AG10803 (cell line): ENCODE measurements around the gene AKAP8L.

Experiments
- DNase-seq: peaks from one replicate; pipeline ENCODE4 v3.0.0; 2010; ENCODE audit warnings: low read depth
- H3K4me3 ChIP-seq: 2 replicates; pipeline ENCODE4 v1.5.1; 2011; ENCODE audit warnings: mild to moderate bottlenecking, low read length, control low read depth
- TF ChIP-seq, protein P1 (sequence below): conservative IDR thresholded peaks from 2 replicates; pipeline ENCODE4 v1.5.1; 2011; ENCODE audit warnings: mild to moderate bottlenecking, low read length, control low read depth, inconsistent platforms

AKAP8L gene, protein sequence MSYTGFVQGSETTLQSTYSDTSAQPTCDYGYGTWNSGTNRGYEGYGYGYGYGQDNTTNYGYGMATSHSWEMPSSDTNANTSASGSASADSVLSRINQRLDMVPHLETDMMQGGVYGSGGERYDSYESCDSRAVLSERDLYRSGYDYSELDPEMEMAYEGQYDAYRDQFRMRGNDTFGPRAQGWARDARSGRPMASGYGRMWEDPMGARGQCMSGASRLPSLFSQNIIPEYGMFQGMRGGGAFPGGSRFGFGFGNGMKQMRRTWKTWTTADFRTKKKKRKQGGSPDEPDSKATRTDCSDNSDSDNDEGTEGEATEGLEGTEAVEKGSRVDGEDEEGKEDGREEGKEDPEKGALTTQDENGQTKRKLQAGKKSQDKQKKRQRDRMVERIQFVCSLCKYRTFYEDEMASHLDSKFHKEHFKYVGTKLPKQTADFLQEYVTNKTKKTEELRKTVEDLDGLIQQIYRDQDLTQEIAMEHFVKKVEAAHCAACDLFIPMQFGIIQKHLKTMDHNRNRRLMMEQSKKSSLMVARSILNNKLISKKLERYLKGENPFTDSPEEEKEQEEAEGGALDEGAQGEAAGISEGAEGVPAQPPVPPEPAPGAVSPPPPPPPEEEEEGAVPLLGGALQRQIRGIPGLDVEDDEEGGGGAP

DNA sequence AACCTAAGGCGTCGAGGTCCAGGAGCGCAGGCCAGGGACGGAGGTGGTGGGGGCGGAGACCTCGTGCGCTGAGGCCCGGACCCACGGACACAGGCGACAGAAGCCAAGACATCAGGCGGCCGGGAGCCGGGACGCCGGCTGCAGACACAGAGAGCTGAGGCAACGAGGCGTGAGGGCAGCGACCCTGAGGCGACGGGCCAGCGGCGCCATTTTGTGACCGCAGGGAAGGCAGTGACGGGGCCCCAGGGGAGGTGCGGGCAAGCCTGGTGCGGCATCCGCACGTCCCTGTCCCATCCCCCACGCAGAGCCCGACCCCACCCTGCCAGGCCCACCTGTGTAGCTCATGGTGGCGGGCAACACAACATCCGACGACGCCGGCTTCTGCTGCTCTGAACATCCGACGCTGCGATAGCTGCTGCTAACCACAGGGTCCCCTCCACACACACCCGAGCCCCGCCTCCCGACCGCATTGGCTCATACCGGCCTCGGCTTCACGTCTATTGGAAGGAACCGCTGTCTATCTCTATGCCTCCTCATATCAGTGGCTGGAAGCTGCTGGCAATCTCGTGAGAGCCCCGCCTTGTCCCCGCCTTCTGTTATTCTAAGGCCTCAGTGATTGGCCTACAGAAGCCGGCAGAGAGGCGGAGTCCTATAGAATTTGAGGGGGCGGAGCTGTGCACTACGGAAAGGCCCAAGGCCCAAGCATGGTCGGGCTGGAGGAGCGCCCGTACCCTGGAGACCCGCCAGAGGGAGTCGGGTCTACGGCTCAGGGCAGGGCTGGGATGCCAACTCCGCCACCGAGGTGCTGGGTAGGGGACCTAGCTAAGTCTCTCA lies at the start of gene AKAP8L:
Gene AKAP8L (minus strand): TSS at position 410 of the 834 bp plus-strand sequence. CDS start 65 bp downstream, at position 345.
- peak within 1 kb of the TSS; percentile 98 for H3K4me3 ChIP-seq
- TF ChIP-seq, protein P1, sequence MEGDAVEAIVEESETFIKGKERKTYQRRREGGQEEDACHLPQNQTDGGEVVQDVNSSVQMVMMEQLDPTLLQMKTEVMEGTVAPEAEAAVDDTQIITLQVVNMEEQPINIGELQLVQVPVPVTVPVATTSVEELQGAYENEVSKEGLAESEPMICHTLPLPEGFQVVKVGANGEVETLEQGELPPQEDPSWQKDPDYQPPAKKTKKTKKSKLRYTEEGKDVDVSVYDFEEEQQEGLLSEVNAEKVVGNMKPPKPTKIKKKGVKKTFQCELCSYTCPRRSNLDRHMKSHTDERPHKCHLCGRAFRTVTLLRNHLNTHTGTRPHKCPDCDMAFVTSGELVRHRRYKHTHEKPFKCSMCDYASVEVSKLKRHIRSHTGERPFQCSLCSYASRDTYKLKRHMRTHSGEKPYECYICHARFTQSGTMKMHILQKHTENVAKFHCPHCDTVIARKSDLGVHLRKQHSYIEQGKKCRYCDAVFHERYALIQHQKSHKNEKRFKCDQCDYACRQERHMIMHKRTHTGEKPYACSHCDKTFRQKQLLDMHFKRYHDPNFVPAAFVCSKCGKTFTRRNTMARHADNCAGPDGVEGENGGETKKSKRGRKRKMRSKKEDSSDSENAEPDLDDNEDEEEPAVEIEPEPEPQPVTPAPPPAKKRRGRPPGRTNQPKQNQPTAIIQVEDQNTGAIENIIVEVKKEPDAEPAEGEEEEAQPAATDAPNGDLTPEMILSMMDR, result peak; percentile 40
- peak; percentile 100 for DNase-seq

DNA sequence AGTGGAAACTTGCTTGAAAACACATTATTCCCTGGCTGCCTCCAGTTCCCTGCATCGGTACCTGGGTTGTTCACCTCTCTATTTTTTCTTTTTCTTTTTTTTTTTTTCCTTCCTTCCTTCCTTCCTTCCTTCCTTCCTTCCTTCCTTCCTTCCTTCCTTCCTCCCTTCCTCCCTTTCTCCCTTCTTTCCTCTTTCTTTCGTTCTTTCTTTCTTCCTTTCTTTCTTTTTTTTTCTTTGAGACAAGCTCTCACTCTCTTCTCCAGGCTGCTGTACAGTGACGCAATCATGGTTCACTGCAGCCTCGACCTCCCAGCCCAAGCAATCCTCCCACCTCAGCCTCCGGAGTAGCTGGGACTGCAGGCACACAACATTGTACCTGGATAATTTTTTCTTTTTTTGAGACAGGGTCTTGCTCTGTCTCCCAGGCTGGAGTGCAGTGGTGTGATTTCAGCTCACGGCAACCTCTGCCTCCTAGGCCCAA lies 49.0 kb upstream of the AKAP8L start:
- H3K4me3 ChIP-seq, result no peak overlapping the region
- TF ChIP-seq, protein P1, result no peak
- DNase-seq, result no peak

DNA sequence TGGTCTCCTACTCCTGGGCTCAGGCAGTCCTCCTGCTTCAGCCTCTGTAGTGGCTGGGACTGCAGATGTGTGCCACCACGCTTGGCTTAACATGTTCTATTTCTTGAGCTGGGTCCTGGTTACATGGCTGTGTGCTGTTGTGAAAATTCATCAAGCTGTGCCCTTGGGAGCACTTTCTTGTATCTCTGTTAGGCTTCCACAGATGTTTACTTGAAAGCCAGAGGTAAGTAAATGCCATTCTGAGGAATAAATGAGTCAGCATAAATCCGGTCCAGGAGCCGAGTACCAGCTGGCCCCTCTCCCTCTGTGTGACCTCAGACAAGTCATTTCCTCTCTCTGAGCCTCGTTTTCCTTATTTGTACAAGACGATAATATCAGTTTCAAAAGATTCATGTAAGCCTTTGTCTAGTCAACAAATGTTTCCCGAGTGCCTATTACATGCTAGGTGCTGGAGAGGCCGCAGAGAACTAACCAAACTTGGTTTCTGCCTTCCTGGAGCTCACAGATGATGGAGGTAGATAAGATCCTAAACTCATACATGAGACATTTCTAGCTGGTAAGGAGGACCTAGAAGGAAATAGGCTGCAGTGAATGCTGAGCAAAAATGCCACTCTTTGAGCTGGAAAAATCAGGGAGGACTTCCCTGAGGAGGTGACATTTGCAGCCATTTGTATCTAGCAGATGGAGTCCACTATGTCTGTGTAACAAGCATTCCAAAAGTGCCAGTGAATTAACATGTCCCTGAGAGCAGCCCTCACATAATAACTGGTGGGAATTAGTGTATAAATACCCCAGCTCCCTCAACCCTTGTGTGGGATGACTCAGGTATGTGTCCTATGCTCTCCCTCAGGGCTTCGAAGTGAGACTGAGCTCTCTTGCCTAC lies 48.3 kb upstream of the AKAP8L start:
- TF ChIP-seq, protein P1, result no peak
- peak; percentile 28 for DNase-seq
- no peak overlapping the region for H3K4me3 ChIP-seq

DNA sequence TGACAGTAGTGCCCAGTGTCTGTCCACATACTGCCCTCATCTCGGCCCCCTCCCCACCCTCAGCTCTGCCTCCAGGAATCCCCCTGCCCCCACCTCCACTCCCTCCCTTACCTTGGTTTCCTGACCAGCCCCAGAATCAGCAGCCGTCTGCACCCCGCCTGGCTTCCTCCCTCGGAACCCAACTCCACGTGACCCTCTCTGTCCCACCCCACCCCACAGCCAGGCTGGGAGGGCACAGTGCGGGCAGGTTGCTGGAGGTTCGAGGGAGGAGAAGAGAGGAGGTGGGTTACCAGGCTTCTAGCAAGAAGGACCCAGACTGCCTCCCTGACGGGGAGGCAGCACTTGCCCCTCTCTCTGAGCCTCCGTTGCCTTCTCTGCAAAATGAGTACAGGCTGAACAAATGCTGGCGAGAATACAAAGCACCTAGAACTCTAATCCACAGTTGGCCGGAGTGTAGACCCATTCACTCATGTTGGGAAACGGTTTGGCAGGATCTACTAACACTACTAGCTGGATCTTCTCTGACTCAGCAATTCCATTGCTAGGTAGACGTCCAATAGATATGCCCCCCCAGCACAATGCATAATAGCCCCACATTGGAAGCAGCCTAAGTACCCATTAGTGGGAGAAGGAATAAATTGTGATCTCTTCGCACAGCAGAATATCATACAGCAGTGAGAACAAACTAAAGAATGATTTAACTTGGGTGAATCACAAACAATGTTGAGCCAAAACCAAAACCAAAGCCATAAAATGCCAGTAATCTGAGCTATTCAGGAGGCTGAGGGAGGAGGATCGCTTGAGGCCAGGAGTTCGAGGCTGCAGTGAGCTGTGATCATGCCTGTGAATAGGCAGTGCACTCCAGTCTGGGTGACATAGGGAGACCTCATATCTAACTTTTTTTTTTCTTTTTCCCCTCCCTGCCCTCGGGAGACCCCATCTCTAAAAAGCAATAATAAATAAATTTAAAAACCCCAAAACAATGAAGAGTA lies 45.9 kb upstream of the AKAP8L start, which contains the start of gene RASAL3:
Gene RASAL3 (minus strand): TSS at position 151 of the 992 bp plus-strand sequence. CDS start 186 bp downstream, outside the sequence.
- TF ChIP-seq, protein P1, result no peak
- no peak within 1 kb of the TSS for H3K4me3 ChIP-seq
- DNase-seq, result no peak

DNA sequence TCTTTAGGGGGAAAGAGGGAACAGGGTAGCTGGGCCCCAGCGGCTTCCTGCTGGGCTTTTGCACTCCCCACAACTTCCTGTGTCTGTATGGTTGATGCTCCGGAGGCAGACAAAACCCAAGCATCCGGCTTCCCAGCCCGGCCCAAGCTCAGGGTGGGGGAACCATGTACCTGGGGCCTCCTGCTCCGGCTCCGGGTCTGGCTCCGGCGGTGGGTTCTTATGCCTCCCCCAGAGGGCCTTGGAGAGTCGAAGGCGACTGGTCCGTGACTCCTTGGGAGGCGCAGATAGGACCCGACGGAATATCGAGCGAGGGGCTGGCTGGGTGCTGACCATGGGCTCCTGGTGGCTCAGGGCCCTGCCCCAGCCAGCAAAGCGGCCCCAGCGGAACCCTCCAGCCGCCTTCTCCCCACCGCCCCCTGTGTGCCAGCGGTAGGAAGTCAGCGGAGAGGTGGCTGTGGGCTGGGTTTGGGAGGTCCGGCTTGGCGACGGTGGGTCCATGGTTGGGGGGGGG lies 45.1 kb upstream of the AKAP8L start:
- TF ChIP-seq, protein P1, result no peak
- H3K4me3 ChIP-seq, result no peak overlapping the region
- no peak for DNase-seq
